ENCODE measurements around the gene HTD2. TPM values are rescaled to one million over a fixed set of nuclear protein-coding genes. Genes with fewer than 3 reads are reported as not detected.

Gene HTD2
- total and polyA plus RNA-seq, 2 of the 4 experiments (the other 2 are of a cell fraction) = 6.4 to 13.3 TPM

- no peak overlapping the region for H2BK15ac ChIP-seq (ENCODE audit: low read depth, low read length)
- no peak overlapping the region for H3K23ac ChIP-seq (ENCODE audit: low read depth, low read length)
- H3K4me1 ChIP-seq (ENCODE audit: control insufficient read depth, insufficient read depth, low read length) = peaks cover 16% of the 10 kb centered on the region
- no peak overlapping the region for H2AFZ ChIP-seq (replicated peaks; ENCODE audit: low read length, poor library complexity)
- in situ Hi-C loops (cut with MboI; ENCODE audit: low sequenced_read_pairs) = no loop called here
- H3K56ac ChIP-seq (ENCODE audit: extremely low read depth, insufficient read depth, low read length) = no peak overlapping the region
- DNase-seq (no peak), ATAC-seq (ENCODE audit: low read depth) (no peak)
- H4K5ac ChIP-seq (ENCODE audit: low read depth, low read length) = no peak overlapping the region
- 0 out of 4 replicates have a peak overlapping the region, but pooled peaks of 1 of the 2 experiments have one; percentile 22 for H4K8ac ChIP-seq (ENCODE audit: low read depth in 2 of 2, low read length in 2 of 2)
- TF ChIP-seq CHD1 (IDR thresholded peaks at IDR 0.05; ENCODE audit: low read depth, low read length) = no peak
- TF ChIP-seq RCOR1 (IDR thresholded peaks at IDR 0.05; ENCODE audit: insufficient replicate concordance, low read length) = no peak
- TF ChIP-seq NFE2L2 (IDR thresholded peaks at IDR 0.05; ENCODE audit: low read depth, low read length) = no peak
- TF ChIP-seq RAD21 (IDR thresholded peaks at IDR 0.05; ENCODE audit: low read length) = no peak
- no peak for TF ChIP-seq CEBPB (IDR thresholded peaks at IDR 0.05; ENCODE audit: low read depth, low read length)
- no peak overlapping the region for H3K14ac ChIP-seq (replicated peaks; ENCODE audit: low read depth, low read length)
- no peaks in the 10 kb centered on the region for H3K9me3 ChIP-seq (ENCODE audit: control insufficient read depth, insufficient read depth, low read length)
- no peak overlapping the region for H2BK120ac ChIP-seq (ENCODE audit: low read depth, low read length)
- intact Hi-C loops (cut with micrococcal nuclease) = loop anchor here (5.0 kb wide), 1 partner anchor 35 kb away; no protein-coding TSS in a partner anchor
- no peak overlapping the region for H2AK5ac ChIP-seq (ENCODE audit: low read depth, low read length)
- no peak overlapping the region for H3K18ac ChIP-seq (ENCODE audit: low read depth, low read length)
- BruUV-seq (replicated peaks) = no TSS peak
- no peak overlapping the region for H2AK9ac ChIP-seq (replicated peaks; ENCODE audit: low read depth, low read length, poor library complexity)
- no peak overlapping the region for H2BK20ac ChIP-seq (ENCODE audit: low read depth, low read length)
- H3K27me3 ChIP-seq (ENCODE audit: control insufficient read depth, insufficient read depth, low read length) = no peaks in the 10 kb centered on the region
- H3K4me3 ChIP-seq (ENCODE audit: insufficient read depth, low read depth, low read length) = no peak overlapping the region
- H4K91ac ChIP-seq (ENCODE audit: insufficient read depth, low read depth, low read length) = no peak overlapping the region
- POLR2A ChIA-PET (ENCODE audit: unreplicated experiment) = no interaction called here
- 82% methylated on average over 4 of the region's 6 CpGs; no CpG with 5 or more reads in 1 of the 2 experiments for WGBS, 2 experiments (ENCODE audit: extremely low coverage in 2 of 2, insufficient read length in 1 of 2)
- CTCF ChIA-PET = interaction anchor here (0.6 to 0.8 kb wide), 2 partner anchors 21 to 111 kb away, joined by 3 to 5 read pairs; no protein-coding TSS in a partner anchor
- H2BK5ac ChIP-seq (ENCODE audit: low read depth, low read length, poor library complexity, severe bottlenecking) = no peak overlapping the region
- H3K36me3 ChIP-seq (ENCODE audit: control insufficient read depth, insufficient read depth, low read length) = peaks cover 9% of the 10 kb centered on the region; the same call in 1 of the 2 replicates
- H3K27ac ChIP-seq (ENCODE audit: insufficient read depth, low read length) = no peak overlapping the region
- H3K4ac ChIP-seq (ENCODE audit: low read depth, low read length) = 0 out of 2 replicates have a peak overlapping the region, but pooled peaks have one; percentile 20
- peaks cover 18% of the 10 kb centered on the region; the same call in 1 of the 2 replicates for H4K20me1 ChIP-seq (ENCODE audit: insufficient read depth, low read length)
- H3K4me2 ChIP-seq (ENCODE audit: low read depth, low read length) = no peak overlapping the region
- dilution Hi-C loops (cut with HindIII; ENCODE audit: low sequenced_read_pairs, unreplicated experiment) = no loop called here
- H3K79me1 ChIP-seq (ENCODE audit: low read depth in 1 of 2, low read length in 2 of 2) = peaks cover 42 to 82% of the 10 kb centered on the region in 2 experiments
- H3K9me1 ChIP-seq (ENCODE audit: insufficient read depth, low read length) = peaks cover 22% of the 10 kb centered on the region
- H3K9ac ChIP-seq (ENCODE audit: low read depth, low read length) = no peak overlapping the region
Observed at GRCh38 chr3:58352626-58353025, 46.3 kb downstream of the HTD2 start.

Data from IMR-90 (cell line).